C1 segment of cervical spinal cord (tissue), 14 donors: ENCODE data around the gene PROZ.
"Not testable (repeated sequence)": the region's sequence is repeated elsewhere in the genome, so short reads cannot be mapped to it uniquely, and the experiment has no call there.

Experiments used
- DNase-seq, 14 donors: peaks; one replicate each; lab custom pipeline; 2025; lab: John Stamatoyannopoulos, UW

Gene PROZ, protein sequence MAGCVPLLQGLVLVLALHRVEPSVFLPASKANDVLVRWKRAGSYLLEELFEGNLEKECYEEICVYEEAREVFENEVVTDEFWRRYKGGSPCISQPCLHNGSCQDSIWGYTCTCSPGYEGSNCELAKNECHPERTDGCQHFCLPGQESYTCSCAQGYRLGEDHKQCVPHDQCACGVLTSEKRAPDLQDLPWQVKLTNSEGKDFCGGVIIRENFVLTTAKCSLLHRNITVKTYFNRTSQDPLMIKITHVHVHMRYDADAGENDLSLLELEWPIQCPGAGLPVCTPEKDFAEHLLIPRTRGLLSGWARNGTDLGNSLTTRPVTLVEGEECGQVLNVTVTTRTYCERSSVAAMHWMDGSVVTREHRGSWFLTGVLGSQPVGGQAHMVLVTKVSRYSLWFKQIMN

DNA sequence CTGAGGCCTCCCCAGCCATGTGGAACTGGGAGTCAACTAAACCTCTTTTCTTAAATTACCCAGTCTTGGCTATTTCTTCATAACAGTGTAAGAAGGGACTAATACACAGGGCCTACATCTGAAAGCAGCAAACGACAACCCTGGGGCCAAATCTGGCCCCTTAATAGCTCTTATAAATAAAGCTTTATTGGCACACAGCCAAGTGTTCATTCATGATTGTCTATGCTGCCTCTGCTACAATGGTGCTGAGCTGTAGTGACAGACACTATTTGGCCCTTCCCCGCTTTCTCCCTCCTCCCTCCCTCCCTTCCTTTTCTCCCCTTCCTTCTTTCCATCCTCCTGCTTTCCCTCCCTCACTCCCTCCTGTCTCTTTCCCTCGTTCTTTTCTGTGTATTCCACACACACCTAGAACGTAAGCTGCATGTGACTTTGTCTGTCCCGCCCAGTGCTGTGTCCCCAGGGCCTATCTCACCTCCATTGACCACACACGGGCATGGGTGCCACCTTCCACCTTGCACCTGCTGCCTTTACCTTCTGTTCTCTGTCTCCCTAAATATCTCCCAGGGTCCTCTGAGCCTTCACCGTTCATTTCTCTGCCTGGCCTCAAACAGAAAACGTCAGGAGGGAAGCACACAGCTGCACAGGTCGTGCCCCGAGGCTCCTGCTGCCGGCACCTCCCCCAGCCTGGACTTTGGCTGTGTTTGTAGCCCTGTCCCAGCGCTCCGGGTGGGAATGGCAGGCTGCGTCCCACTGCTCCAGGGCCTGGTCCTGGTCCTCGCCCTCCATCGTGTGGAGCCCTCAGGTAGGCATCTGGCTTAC lies at the start of gene PROZ:
Gene PROZ, plus strand, starts transcription at position 720 of the 819 bp plus-strand sequence. Its CDS starts 13 bp downstream, at position 733.
- DNase-seq: no peak

DNA sequence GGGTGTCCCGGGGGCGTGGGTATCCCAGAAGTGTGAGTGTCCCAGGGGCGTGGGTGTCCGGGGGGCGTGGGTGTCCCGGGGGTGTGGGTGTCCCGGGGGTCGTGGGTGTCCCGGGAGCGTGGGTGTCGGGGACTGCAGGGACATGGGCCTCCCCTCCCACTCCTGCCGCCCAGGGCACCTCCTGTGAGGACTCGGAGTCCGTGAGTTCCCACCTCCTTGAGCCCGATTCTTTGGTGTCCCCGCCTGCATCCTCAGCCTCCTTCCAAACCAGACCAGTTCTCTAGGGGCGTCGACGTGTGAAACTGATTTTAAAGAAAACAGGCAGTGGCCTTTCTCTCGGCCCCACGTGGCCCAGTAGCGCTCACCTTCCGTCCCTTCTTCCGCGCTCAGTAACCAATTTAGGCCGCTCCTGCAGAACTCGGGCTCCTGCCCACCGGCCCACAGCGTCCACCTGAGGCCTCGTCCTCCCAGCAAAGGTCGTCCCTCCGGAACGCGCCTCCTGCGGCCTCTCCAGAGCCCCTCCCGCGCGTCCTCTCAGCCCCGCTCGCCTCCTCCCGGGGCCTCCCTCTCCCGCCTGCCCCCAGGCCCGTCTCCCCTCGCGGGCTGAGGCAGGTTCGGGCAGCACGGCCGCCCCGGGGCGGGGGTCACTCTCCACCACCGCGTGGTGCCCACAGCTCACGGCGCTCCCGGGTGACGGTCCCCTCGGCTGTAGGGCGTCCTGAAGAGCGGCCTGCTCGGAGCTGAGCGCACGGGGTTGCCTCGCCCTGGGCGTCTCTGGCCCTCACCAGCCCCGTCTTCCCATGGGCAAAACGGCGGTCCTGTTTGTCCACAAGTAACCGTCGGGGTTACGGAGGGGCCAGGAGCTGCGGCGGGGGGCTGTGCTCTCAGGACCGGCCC lies 49.0 kb upstream of the PROZ start:
- DNase-seq: no peak

DNA sequence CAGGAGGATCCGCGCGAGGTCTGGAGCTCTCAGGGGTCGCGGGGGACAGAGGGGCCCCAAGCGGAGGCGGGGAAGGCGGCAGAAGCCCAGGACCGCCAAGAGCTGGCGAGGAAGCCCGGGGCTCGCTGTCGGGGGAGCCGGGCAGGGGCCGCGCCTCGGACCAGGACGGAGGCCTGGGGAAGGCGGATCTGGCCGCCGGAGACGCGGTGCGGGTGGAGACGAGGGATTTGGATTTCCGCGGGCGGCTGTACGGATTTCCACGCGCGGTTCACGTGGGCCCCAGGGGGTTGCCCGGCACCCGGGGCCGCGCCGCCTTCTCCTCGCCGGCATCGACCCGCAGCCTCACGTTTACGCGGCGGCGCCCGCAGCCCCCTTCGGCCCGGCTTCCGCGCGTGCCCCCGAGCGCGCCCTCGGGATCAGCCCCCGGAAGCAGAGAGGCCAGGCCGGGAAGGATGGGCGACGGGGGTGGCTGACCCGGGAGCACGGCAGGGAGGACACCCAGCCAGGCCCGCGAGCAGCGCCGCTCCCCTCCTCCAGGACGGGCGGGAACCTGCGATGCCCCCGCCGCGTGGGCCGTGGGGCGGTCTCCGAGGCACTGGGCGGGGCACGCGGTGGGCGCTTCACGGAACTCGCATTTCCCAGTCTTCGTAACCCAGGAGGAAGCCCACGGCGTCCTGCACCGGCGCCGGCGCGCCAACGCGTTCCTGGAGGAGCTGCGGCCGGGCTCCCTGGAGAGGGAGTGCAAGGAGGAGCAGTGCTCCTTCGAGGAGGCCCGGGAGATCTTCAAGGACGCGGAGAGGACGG lies 48.2 kb upstream of the PROZ start:
- no peak for DNase-seq

DNA sequence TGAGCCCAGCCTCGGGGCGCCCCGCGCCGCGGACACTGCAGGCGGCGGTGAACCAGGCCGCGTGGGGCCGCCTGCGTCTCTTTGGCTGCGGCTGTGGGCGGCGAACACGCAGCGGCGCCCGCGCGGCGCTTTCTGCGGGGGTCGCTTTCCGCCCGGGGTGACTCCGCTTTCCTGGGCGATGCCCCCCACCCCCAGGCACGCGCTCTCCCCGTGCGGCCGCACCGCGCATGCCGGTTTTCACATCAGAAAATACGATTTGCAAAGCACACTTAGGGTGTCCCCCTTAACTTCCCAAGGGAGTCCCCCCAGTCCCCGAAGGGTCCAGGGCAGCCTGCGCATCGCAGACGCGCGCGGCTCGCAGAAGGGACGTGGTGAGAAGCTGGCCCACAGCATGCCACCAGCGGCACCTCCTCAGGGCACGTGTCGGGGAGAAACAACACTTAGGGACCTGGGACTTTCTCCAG lies 47.6 kb upstream of the PROZ start:
- DNase-seq: no peak

DNA sequence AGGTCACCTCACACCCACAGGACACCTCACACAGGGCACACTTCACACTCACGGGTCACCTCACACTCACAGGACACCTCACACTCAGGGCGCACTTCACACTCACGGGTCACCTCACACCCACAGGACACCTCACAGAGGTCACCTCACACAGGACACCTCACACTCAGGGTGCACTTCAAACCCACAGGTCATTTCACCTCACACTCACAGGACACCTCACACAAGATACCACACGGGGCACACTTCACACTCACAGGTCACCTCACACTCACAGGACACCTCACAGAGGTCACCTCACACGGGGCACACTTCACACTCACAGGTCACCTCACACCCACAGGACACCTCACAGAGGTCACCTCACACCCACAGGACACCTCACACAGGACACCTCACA lies 46.6 kb upstream of the PROZ start:
- DNase-seq: not testable (repeated sequence)

DNA sequence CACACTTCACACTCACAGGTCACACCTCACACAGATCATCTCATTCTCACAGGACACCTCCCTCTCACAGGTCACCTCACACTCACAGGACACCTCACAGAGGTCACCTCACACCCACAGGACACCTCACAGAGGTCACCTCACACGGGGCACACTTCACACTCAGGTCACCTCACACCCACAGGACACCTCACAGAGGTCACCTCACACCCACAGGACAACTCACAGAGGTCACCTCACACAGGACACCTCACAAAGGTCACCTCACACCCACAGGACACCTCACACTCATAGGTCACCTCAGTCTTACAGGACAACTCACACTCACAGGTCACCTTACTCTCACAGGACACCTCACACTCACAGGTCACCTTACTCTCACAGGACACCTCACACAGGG lies 46.0 kb upstream of the PROZ start:
- DNase-seq: not testable (repeated sequence)

DNA sequence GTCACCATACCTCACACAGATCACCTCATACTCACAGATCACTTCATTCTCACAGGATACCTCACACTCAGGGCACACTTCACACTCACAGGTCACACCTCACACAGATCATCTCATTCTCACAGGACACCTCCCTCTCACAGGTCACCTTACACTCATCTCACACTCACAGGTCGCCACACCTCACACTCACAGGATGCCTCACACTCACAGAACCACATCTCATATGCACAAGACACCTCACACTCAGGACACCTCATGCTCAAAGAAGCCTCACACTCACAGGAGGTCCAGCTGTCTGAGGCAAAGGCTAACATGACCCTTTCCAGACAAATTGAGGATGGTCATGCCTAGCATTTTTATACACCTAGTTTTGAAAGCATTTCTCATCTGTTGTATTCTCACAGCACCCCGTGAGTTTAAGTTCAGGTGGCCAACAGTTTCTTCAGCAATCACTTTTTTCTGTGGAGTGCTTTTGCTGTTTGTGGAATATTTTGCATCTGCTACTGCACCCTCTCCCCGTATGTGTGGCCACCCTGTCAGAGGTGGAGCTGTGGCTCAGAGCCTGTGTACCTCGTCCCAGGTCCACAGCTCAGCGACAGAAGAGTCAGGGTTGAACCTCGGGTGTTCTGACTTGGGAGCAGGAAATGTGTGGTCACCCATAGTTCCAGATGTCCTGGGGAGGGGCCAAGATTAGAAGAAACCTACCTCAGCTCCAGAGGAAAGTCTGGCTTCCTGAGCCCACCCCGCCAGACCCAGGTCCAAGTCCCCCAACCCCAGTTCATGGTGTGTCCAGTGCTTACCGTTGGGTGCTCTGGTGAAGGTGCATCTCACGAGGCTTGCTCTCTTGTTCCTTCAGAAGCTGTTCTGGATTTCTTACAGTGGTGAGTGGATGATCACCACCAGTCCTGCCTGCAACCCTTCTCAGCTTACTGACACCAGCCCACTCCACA lies 45.3 kb upstream of the PROZ start:
- no peak for DNase-seq

DNA sequence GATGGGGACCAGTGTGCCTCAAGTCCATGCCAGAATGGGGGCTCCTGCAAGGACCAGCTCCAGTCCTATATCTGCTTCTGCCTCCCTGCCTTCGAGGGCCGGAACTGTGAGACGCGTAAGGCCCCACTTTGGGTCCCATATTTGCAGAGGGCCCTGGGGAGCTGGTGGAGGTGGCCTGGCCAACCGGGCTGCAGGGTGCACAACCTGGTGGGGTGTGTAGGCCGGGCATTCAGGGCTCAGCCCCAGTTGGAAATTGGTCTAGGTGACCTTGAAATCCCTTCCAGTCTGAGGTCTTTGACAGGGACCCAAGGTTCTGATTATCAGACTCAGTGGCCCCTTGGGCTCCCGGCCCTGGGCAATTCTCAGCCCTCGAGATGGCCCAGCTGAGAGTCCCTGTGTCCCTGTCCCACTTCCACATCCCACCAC lies 44.6 kb upstream of the PROZ start:
- DNase-seq: no peak

DNA sequence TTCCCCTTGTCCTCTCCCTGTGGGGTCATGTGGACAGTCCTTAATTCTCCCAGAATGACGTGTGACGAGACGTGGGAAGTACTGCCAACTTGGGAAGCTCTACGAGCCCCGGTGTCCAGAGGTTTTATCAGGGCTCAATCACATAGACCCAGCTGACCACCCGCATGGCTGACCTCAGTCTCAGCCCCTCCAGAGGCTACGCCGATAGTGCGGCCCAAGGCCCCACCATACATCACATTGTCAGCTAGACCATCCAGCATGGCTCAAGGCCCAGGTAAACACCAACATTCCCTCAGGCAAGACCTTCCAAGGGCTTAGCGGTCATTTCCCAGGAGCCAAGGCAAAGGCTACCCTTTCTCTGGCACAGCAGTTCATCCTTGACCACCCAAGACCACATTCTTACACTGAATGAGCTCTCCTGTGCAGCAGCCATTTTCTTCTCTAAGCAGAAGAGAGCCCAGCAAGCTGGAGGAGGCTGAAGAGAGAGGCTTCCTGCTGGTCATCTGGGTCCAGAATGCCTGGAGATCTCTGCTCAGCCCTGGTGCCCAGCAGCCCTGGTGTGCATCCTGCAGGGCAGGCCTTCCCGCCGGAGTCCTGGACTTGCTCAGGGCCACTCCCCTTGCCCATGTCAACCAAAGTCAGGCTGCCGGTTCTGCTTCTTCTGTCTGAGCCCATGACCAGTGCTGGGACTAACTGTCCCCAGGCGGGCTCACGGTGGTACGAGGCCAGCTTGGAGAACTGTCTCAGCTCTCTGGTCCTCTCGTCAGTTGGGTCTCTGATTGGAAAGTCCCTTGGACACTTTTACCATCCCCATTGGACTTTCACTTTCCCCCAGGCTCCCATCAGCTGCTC lies 43.7 kb upstream of the PROZ start:
- no peak for DNase-seq

DNA sequence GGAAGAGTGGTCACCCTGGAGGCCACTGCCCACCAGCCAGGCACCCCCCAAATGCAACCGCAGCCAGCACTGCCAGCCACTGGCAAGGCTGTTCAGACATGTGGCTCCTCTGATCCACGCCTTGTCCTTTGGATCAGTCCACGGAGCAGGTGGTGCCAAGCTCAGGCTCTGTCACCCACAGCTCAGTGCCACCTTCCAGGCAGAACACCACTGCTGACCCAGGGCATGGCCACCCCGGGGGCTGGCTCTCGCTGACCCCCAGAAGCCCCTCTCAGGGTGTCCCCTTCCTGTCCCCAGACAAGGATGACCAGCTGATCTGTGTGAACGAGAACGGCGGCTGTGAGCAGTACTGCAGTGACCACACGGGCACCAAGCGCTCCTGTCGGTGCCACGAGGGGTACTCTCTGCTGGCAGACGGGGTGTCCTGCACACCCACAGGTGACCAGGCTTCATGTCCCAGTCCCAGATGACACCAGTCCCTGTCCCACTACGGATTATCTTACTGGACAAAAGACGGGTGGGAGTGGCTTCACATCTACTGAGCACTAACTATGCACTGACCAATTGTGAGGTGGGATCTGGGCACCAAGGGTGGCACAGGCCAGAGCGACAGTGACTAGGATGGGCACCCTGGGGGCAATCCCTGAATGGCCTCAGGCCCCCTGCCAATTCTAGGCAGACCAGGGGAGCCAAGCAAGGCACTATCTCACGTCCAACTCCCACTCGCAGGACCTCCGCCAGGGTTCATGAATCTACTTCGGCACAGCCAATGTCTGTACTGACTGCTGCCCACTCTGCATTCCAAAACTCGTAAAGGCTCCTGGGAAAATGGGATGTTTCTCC lies 42.9 kb upstream of the PROZ start:
- no peak for DNase-seq

DNA sequence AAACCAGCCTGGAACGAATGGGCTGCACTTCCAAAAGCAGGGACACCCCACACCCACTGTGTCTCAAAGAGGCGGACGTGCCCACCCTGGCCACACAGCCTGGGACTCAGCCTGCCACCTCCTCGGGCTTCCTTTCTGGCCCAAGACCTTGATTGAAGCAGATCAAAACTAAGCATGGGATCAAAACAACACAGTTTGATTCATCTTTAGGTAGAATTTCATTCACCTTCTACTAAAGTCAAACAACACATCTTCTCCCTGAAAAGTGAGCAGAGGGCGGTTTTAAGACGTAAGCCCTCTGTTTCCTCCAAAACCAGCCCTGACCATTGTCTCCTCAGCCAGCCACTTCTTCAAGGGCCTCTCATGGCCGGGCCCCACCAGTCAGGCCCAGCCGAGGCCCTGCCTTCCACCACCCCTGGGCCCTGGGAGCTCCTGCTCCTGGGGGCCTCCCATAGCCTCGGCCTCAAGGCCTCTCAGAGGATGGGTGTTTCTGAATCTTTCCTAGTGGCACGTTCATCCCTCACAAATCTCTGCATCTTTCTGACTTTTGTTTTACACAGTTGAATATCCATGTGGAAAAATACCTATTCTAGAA lies 42.1 kb upstream of the PROZ start:
- DNase-seq: no peak

DNA sequence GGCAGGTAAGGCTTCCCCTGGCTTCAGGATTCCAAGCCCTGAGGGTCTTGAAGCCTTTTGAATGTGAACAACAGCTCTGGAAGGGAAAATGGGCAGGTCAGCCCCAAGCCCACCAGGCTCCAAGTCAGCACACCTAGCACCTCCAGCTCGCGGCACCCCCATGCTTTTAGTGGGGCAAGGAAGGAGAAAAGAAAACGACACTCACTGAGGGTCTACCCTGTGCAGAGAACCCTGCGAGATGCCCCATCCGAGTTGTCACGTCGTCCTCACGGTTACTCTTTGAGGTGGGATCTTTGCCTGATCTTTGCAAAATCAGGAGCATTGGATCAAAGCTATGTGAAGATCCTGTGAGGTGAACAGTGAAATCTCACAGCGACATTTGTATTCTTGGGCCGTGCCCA lies 41.6 kb upstream of the PROZ start:
- no peak for DNase-seq

DNA sequence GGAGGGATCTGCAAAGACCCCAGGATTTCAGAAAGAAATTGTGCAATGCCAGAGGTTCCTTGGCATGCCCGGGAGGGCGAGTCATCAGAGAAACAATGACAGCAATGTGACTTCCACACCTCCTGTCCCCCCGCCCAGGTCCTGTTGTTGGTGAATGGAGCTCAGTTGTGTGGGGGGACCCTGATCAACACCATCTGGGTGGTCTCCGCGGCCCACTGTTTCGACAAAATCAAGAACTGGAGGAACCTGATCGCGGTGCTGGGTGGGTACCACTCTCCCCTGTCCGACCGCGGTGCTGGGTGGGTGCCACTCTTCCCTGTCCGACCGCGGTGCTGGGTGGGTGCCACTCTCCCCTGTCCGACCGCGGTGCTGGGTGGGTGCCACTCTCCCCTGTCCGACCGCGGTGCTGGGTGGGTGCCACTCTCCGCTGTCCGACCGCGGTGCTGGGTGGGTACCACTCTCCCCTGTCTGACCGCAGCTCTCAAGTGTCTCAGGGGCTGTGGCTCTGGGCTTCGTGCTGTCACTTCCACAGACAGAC lies 41.0 kb upstream of the PROZ start:
- no peak for DNase-seq

DNA sequence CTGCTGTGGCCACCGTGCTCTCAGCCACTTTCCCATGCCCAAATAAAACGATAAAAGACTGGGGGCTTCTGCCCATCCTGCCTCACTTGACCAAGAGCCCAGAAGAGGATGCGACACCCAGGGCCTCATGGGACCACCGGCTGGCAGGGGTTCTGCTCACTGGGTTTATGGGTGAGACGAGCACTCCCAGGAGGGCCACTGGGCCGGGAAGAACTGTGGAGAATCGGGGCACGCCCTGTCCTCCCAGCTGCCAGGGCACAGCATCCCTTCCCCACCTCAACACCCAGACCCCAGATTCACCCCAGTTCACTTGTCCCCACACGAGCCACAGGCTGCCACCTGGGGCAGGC lies 40.6 kb upstream of the PROZ start:
- DNase-seq: no peak

DNA sequence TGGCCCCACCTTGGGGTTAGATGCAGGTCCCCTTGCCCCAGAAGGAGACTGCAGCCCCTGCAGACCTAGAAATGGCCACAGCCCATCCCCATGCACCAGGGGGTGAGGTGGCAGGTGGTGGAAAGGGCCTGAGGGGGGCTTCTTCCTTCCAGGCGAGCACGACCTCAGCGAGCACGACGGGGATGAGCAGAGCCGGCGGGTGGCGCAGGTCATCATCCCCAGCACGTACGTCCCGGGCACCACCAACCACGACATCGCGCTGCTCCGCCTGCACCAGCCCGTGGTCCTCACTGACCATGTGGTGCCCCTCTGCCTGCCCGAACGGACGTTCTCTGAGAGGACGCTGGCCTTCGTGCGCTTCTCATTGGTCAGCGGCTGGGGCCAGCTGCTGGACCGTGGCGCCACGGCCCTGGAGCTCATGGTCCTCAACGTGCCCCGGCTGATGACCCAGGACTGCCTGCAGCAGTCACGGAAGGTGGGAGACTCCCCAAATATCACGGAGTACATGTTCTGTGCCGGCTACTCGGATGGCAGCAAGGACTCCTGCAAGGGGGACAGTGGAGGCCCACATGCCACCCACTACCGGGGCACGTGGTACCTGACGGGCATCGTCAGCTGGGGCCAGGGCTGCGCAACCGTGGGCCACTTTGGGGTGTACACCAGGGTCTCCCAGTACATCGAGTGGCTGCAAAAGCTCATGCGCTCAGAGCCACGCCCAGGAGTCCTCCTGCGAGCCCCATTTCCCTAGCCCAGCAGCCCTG lies 40.0 kb upstream of the PROZ start:
- no peak for DNase-seq

DNA sequence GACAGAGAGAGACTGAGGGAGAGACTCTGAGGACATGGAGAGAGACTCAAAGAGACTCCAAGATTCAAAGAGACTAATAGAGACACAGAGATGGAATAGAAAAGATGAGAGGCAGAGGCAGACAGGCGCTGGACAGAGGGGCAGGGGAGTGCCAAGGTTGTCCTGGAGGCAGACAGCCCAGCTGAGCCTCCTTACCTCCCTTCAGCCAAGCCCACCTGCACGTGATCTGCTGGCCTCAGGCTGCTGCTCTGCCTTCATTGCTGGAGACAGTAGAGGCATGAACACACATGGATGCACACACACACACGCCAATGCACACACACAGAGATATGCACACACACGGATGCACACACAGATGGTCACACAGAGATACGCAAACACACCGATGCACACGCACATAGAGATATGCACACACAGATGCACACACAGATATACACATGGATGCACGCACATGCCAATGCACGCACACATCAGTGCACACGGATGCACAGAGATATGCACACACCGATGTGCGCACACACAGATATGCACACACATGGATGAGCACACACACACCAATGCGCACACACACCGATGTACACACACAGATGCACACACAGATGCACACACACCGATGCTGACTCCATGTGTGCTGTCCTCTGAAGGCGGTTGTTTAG lies 39.2 kb upstream of the PROZ start:
- DNase-seq: no peak
